Panc1 (cell line): ENCODE data around the gene PGPEP1. TPM values are rescaled to one million over a fixed set of nuclear protein-coding genes. Genes with fewer than 3 reads are reported as not detected.
A peak's percentile ranks its signal among the peaks of the same experiment; 100 is the strongest.

Experiments
- ATAC-seq: fragments of 200-7000 bp; cut with Tn5 transposase; 2 replicates; pipeline ENCODE4 v1.9.1; 2020; ENCODE audit warnings: mild to moderate bottlenecking, moderate library complexity
- BruUV-seq: library from RNA; stranded (reverse); fragments of 400-500 nt; replicated peaks from 2 replicates; lab custom pipeline; 2021; lab: Mats Ljungman, UMichigan
- CTCF ChIA-PET: fragments of 300-600 bp; sonication (Branson Sonifier 250); formaldehyde crosslinking; loops from one replicate; lab custom pipeline; 2022; ENCODE audit warnings: antibody characterized with exemption; lab: Charles Lee
- POLR2A ChIA-PET: fragments of 300-600 bp; sonication (Branson Sonifier 250); formaldehyde crosslinking; loops from one replicate; lab custom pipeline; 2022; ENCODE audit warnings: antibody characterized with exemption; lab: Charles Lee
- DNase-seq: peaks from one replicate; pipeline ENCODE4 v3.0.0-alpha.2; 2010; ENCODE audit warnings: low read depth, low spot score
- H3K27ac ChIP-seq: 2 replicates; pipeline ENCODE4 v1.5.1; 2011; ENCODE audit warnings: mild to moderate bottlenecking, low read length, inconsistent platforms
- H3K27me3 ChIP-seq: fragments of 200-500 bp; sonication (Bioruptor generic); 2 replicates; pipeline ENCODE4 v1.6.0; 2014; ENCODE audit warnings: low read length, inconsistent platforms; ENCODE audit not compliant: control insufficient read depth, insufficient read depth
- H3K36me3 ChIP-seq: fragments of 200-500 bp; sonication (Bioruptor generic); 2 replicates; pipeline ENCODE4 v1.5.1; 2014; ENCODE audit warnings: inconsistent platforms, mild to moderate bottlenecking, low read length, moderate library complexity; ENCODE audit not compliant: control insufficient read depth, insufficient read depth
- H3K4me1 ChIP-seq: 2 replicates; pipeline ENCODE4 v1.5.1; 2011; ENCODE audit warnings: inconsistent platforms, mild to moderate bottlenecking, low read length, moderate library complexity; ENCODE audit not compliant: control insufficient read depth, insufficient read depth
- H3K4me3 ChIP-seq, 2 experiments: 2 replicates each; pipeline ENCODE4 v1.5.1; 2011 to 2012; ENCODE audit warnings: low read depth in 2 of 2, low read length in 2 of 2, mild to moderate bottlenecking in 2 of 2, inconsistent platforms in 1 of 2, moderate library complexity in 1 of 2
- H3K9me3 ChIP-seq: fragments of 200-500 bp; sonication (Bioruptor generic); 2 replicates; pipeline ENCODE4 v1.5.1; 2014; ENCODE audit warnings: low read depth, mild to moderate bottlenecking, inconsistent platforms, low read length, moderate library complexity; ENCODE audit not compliant: control insufficient read depth, insufficient read depth
- CTCF ChIP-seq: fragments of 450-650 bp; IDR thresholded peaks from 2 replicates; pipeline ENCODE4 v1.5.1; 2017; ENCODE audit warnings: mild to moderate bottlenecking
- POLR2AphosphoS5 ChIP-seq: IDR thresholded peaks from 2 replicates; pipeline ENCODE4 v1.6.1; 2012; ENCODE audit warnings: mild to moderate bottlenecking, low read depth, low read length, moderate library complexity
- SIN3A ChIP-seq: IDR thresholded peaks from 2 replicates; pipeline ENCODE4 v1.6.1; 2012; ENCODE audit warnings: low read depth, mild to moderate bottlenecking, low read length, moderate library complexity, borderline replicate concordance; ENCODE audit not compliant: insufficient read depth
- TCF7L2 ChIP-seq: IDR thresholded peaks from 2 replicates; pipeline ENCODE4 v1.6.1; 2011; ENCODE audit warnings: mild to moderate bottlenecking, low read depth, low read length, inconsistent platforms
- in situ Hi-C: cut with HindIII; loops from 2 replicates; pipeline ENCODE4 v1.10.0; 2016; ENCODE audit warnings: low sequenced_read_pairs, low pct_unique_long_range_greater_than_20kb
- intact Hi-C: fragments of 100-400 bp; cut with micrococcal nuclease; formaldehyde crosslinking; loops from one replicate; pipeline ENCODE4 v1.10.0; 2022; ENCODE audit not compliant: unreplicated experiment
- total RNA-seq: library from RNA; stranded (reverse); gene quantifications from one replicate; pipeline ENCODE4 v1.2.1, GENCODE V29; 2021; ENCODE audit not compliant: unreplicated experiment
- TF ChIP-seq, protein P1 (sequence below), 2 experiments: IDR thresholded peaks; 2 replicates each; pipeline ENCODE4 v1.6.1; 2011 to 2012; ENCODE audit warnings: low read depth in 2 of 2, control low read depth in 1 of 2, low read length in 1 of 2, mild to moderate bottlenecking in 1 of 2, moderate library complexity in 1 of 2; ENCODE audit not compliant: insufficient read depth in 1 of 2

The PGPEP1 gene
- total RNA-seq, 1 experiment from 2014 or later: 36.3 TPM

DNA sequence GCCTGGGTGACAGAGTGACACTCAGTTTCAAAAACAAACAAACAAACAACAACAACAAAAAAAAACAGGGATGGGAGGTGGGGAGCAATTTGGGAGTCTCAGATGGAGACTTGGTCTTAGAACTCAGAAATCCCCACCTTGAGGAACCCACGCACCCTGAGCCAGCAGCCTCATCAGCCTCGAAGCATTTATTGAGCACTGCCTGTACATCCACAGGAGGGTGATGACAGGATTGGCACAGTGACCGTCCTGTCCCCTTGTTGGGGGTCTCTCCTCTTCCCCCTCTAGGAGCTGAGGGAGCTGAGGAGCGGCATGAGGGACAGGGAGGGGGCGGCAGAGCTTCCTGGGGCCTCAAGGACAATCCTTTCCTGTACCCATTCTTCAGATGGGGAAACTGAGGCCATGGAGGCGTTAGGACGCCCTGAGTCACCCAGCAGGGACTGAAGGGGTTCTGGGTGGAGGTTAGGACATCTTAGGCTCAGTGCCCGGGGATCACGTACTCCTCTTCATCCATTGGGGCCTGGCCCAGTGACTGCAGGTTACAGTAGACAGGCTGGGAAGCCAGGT, 51.2 kb downstream of the PGPEP1 start:
- peak overlapping the region; percentile 51; the same call in 1 of the 2 replicates for H3K27ac ChIP-seq
- no peak overlapping the region for H3K4me3 ChIP-seq
- peaks cover 1% of the 10 kb centered on the region; the same call in 1 of the 2 replicates for H3K36me3 ChIP-seq
- DNase-seq (no peak), ATAC-seq (no peak)
- peaks cover 3% of the 10 kb centered on the region for H3K4me1 ChIP-seq
- intact Hi-C loops: loop anchor here (10.0 kb wide), 1 partner anchor 1087 kb away; the partner anchor contains the start of genes ABHD8, DDA1 and MRPL34
- in situ Hi-C loops: no loop called here
- BruUV-seq: no TSS peak
- CTCF ChIA-PET: no interaction called here
- POLR2A ChIA-PET: no interaction called here
- TF ChIP-seq SIN3A (no peak), TCF7L2 (no peak), POLR2AphosphoS5 (no peak), CTCF (no peak)
- TF ChIP-seq, protein P1, sequence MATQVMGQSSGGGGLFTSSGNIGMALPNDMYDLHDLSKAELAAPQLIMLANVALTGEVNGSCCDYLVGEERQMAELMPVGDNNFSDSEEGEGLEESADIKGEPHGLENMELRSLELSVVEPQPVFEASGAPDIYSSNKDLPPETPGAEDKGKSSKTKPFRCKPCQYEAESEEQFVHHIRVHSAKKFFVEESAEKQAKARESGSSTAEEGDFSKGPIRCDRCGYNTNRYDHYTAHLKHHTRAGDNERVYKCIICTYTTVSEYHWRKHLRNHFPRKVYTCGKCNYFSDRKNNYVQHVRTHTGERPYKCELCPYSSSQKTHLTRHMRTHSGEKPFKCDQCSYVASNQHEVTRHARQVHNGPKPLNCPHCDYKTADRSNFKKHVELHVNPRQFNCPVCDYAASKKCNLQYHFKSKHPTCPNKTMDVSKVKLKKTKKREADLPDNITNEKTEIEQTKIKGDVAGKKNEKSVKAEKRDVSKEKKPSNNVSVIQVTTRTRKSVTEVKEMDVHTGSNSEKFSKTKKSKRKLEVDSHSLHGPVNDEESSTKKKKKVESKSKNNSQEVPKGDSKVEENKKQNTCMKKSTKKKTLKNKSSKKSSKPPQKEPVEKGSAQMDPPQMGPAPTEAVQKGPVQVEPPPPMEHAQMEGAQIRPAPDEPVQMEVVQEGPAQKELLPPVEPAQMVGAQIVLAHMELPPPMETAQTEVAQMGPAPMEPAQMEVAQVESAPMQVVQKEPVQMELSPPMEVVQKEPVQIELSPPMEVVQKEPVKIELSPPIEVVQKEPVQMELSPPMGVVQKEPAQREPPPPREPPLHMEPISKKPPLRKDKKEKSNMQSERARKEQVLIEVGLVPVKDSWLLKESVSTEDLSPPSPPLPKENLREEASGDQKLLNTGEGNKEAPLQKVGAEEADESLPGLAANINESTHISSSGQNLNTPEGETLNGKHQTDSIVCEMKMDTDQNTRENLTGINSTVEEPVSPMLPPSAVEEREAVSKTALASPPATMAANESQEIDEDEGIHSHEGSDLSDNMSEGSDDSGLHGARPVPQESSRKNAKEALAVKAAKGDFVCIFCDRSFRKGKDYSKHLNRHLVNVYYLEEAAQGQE (IDR thresholded peaks at IDR 0.05; ENCODE audit: insufficient read depth in 1 of 2, low read depth in 2 of 2, low read length in 1 of 2): no peak
- H3K27me3 ChIP-seq: no peaks in the 10 kb centered on the region
- no peaks in the 10 kb centered on the region for H3K9me3 ChIP-seq

GRCh38 chr19:18392417-18392816, 52.0 kb downstream of the PGPEP1 start:
- TF ChIP-seq SIN3A (no peak), POLR2AphosphoS5 (no peak), CTCF (no peak), TCF7L2 (no peak)
- TF ChIP-seq, protein P1 (IDR thresholded peaks at IDR 0.05; ENCODE audit: insufficient read depth in 1 of 2, low read depth in 2 of 2, low read length in 1 of 2): no peak
- DNase-seq (no peak), ATAC-seq (no peak)
- H3K27ac ChIP-seq: peak overlapping the region; percentile 7; the same call in 1 of the 2 replicates
- H3K4me1 ChIP-seq: peaks cover 3% of the 10 kb centered on the region
- no peaks in the 10 kb centered on the region for H3K36me3 ChIP-seq
- intact Hi-C loops: loop anchor here (10.0 kb wide), 1 partner anchor 1088 kb away; the partner anchor contains the start of genes ABHD8, DDA1 and MRPL34
- H3K27me3 ChIP-seq: no peaks in the 10 kb centered on the region
- in situ Hi-C loops: no loop called here
- no peaks in the 10 kb centered on the region for H3K9me3 ChIP-seq
- BruUV-seq: no TSS peak
- H3K4me3 ChIP-seq: no peak overlapping the region
- POLR2A ChIA-PET: no interaction called here
- CTCF ChIA-PET: no interaction called here
